PC-9 (cell line): ENCODE measurements around the gene RPS6KA5.

Experiments used
- EZH2 ChIP-seq: fragments of 200-600 bp; sonication (generic); IDR thresholded peaks from 2 replicates; pipeline ENCODE4 v1.8.0; 2017; ENCODE audit warnings: antibody characterized with exemption, low read depth
- TF ChIP-seq, protein P1 (sequence below): fragments of 200-600 bp; sonication (generic); conservative IDR thresholded peaks from 2 replicates; pipeline ENCODE4 v1.6.1; 2017; ENCODE audit warnings: mixed run types, antibody characterized with exemption, mild to moderate bottlenecking, moderate library complexity

DNA sequence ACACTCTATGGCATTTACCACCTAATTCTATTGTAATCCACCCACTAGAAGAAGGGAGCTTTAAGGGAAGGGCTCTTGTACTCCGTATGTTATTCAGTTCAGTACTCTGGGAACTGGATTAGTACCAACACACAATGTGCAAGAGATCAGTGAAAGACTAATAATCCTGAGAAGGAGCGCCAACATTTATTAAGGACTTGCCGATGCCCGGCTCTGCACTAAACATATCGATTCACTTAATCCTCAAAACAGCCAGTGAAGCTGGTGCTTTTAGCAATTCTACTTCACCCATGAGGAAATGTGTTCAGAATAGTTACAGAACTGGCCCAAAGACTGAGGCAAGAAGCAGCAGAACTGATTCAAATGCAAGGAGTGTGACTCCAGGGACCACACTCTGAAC lies 80.9 kb downstream of the RPS6KA5 start:
- TF ChIP-seq, protein P1, sequence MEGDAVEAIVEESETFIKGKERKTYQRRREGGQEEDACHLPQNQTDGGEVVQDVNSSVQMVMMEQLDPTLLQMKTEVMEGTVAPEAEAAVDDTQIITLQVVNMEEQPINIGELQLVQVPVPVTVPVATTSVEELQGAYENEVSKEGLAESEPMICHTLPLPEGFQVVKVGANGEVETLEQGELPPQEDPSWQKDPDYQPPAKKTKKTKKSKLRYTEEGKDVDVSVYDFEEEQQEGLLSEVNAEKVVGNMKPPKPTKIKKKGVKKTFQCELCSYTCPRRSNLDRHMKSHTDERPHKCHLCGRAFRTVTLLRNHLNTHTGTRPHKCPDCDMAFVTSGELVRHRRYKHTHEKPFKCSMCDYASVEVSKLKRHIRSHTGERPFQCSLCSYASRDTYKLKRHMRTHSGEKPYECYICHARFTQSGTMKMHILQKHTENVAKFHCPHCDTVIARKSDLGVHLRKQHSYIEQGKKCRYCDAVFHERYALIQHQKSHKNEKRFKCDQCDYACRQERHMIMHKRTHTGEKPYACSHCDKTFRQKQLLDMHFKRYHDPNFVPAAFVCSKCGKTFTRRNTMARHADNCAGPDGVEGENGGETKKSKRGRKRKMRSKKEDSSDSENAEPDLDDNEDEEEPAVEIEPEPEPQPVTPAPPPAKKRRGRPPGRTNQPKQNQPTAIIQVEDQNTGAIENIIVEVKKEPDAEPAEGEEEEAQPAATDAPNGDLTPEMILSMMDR, result no peak
- no peak for TF ChIP-seq EZH2
